Nephron progenitor cell (in vitro differentiated cells): Measurements from ENCODE around the gene ZNF485.
"Not testable (repeated sequence)": the region's sequence is repeated elsewhere in the genome, so short reads cannot be mapped to it uniquely, and the experiment has no call there.

Experiments used
- DNase-seq: peaks from one replicate; pipeline ENCODE4 v3.0.0; 2021
- H3K27ac Mint-ChIP-seq: 2 replicates; pipeline ENCODE4 v1.8.0; 2021; ENCODE audit warnings: mild to moderate bottlenecking, moderate library complexity, mixed read lengths
- H3K27me3 Mint-ChIP-seq: 2 replicates; pipeline ENCODE4 v1.8.0; 2021; ENCODE audit warnings: mild to moderate bottlenecking, low read depth, mixed read lengths; ENCODE audit not compliant: poor library complexity
- H3K36me3 Mint-ChIP-seq: 2 replicates; pipeline ENCODE4 v1.8.0; 2021; ENCODE audit warnings: low read depth, mixed read lengths
- H3K4me1 Mint-ChIP-seq: 2 replicates; pipeline ENCODE4 v1.8.0; 2021; ENCODE audit warnings: mixed read lengths
- H3K4me3 Mint-ChIP-seq: 2 replicates; pipeline ENCODE4 v1.8.0; 2021; ENCODE audit warnings: mild to moderate bottlenecking, moderate library complexity, mixed read lengths
- H3K9me3 Mint-ChIP-seq: 2 replicates; pipeline ENCODE4 v1.8.0; 2021; ENCODE audit warnings: mild to moderate bottlenecking, moderate library complexity, mixed read lengths
- TF ChIP-seq, protein P1 (sequence below): fragments of 200-600 bp; sonication (generic); IDR thresholded peaks from 2 replicates; pipeline ENCODE4 v1.5.0; 2021; ENCODE audit warnings: antibody characterized with exemption

The ZNF485 gene

DNA sequence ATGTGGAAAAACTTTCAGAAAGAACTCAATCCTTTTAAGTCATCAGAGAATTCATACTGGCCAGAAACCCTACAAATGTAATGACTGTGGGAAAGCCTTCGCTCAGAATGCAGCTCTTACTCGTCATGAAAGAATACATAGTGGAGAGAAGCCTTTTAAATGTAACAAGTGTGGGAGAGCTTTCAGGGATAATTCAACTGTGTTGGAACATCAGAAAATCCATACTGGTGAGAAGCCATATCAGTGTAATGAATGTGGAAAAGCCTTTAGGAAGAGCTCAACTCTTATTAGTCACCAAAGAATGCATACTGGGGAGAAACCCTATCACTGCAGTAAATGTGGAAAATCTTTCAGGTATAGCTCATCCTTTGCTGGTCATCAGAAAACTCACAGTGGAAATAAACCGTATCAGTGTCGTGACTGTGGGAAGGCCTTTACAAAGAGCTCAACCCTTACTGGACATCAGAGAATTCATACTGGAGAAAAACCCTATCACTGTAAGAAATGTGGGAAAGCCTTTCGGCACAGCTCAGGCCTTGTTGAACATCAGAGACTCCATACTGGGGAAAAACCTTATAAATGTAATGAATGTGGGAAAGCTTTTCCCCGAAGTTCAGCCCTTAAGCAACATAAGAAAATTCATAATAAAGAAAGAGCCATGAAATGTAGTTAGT lies 10.6 kb downstream of the ZNF485 start:
- H3K9me3 Mint-ChIP-seq, result peaks cover 90% of the 10 kb centered on the region
- TF ChIP-seq, protein P1, sequence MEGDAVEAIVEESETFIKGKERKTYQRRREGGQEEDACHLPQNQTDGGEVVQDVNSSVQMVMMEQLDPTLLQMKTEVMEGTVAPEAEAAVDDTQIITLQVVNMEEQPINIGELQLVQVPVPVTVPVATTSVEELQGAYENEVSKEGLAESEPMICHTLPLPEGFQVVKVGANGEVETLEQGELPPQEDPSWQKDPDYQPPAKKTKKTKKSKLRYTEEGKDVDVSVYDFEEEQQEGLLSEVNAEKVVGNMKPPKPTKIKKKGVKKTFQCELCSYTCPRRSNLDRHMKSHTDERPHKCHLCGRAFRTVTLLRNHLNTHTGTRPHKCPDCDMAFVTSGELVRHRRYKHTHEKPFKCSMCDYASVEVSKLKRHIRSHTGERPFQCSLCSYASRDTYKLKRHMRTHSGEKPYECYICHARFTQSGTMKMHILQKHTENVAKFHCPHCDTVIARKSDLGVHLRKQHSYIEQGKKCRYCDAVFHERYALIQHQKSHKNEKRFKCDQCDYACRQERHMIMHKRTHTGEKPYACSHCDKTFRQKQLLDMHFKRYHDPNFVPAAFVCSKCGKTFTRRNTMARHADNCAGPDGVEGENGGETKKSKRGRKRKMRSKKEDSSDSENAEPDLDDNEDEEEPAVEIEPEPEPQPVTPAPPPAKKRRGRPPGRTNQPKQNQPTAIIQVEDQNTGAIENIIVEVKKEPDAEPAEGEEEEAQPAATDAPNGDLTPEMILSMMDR, result no peak

DNA sequence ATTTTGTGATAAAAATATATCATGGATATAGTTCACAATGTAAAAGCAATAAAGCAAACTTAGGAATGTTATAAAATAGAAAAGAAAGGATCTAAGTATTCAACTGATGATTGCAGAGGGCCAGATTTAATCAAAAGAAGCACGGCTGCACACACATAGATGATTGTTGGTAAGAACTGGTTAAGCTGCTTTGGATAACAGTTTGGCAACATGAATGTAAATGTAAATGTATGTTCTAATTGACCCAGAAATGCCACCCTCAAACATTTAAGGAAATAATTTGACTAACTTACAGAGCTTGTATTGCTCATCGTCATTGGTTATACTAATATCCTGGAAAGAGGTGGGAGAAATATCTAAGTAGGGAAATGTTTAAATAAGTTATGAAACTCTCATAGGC lies 13.1 kb downstream of the ZNF485 start:
- Mint-ChIP-seq H3K4me1 (no peaks in the 10 kb centered on the region), H3K27ac (no peak overlapping the region), H3K36me3 (peaks cover 50% of the 10 kb centered on the region), H3K4me3 (no peak overlapping the region), H3K9me3 (peaks cover 74% of the 10 kb centered on the region), H3K27me3 (no peaks in the 10 kb centered on the region)
- DNase-seq, result no peak
- TF ChIP-seq, protein P1, result no peak

More for the DNA sequence above, 10.6 kb downstream of the ZNF485 start:
- DNase-seq, result no peak
- H3K4me3 Mint-ChIP-seq, result no peak overlapping the region
- H3K27ac Mint-ChIP-seq, result no peak overlapping the region
- H3K27me3 Mint-ChIP-seq, result no peaks in the 10 kb centered on the region
- H3K4me1 Mint-ChIP-seq, result no peaks in the 10 kb centered on the region
- peaks cover 75% of the 10 kb centered on the region for H3K36me3 Mint-ChIP-seq

DNA sequence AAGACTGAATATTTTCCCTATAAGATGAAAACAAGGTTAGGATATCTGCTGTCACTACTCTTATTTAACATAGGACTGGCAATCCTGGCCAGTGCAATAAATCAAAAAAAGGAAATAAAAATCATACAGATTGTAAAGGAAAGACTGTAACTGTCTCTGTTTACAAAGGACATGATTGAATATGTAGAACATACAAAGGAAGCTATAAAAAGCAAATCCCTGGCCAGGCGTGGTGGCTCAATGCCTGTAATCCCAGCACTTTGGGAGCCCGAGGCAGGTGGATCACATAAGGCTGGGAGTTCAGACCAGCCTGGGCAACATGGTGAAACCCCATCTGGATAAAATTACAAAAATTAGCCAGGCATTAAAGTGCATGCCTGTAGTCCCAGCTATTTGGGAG lies 15.8 kb downstream of the ZNF485 start:
- Mint-ChIP-seq H3K36me3 (peaks cover 23% of the 10 kb centered on the region), H3K27me3 (peaks cover 4% of the 10 kb centered on the region), H3K4me1 (no peaks in the 10 kb centered on the region)

DNA sequence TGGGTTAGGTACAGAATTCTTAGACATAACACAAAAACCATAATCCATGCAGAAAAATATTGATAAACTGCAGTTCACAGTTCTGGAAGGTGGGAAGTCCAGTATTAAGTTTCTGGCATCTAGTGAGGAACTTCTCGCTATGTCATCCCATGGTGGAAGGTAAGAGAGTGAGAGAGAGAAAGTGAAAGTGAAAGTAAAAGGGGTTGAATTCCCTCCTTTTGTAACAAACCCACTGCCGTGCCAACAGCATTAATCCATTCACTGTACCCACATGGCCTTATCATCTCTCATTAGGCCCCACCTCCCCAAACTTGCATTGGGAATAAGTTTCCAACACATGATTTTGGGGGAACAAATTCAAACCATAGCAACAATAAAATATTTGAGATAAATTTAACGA lies 17.1 kb downstream of the ZNF485 start:
- H3K4me3 Mint-ChIP-seq, result no peak overlapping the region
- peaks cover 11% of the 10 kb centered on the region for H3K27me3 Mint-ChIP-seq
- TF ChIP-seq, protein P1, result no peak
- H3K9me3 Mint-ChIP-seq, result peaks cover 48% of the 10 kb centered on the region
- peaks cover 12% of the 10 kb centered on the region for H3K36me3 Mint-ChIP-seq
- peaks cover under 1% of the 10 kb centered on the region for H3K4me1 Mint-ChIP-seq
- DNase-seq, result no peak
- no peak overlapping the region for H3K27ac Mint-ChIP-seq

More for the DNA sequence above, 15.8 kb downstream of the ZNF485 start:
- no peak overlapping the region for H3K27ac Mint-ChIP-seq
- H3K4me3 Mint-ChIP-seq, result no peak overlapping the region
- no peak for DNase-seq
- H3K9me3 Mint-ChIP-seq, result peaks cover 56% of the 10 kb centered on the region
- TF ChIP-seq, protein P1, result no peak

DNA sequence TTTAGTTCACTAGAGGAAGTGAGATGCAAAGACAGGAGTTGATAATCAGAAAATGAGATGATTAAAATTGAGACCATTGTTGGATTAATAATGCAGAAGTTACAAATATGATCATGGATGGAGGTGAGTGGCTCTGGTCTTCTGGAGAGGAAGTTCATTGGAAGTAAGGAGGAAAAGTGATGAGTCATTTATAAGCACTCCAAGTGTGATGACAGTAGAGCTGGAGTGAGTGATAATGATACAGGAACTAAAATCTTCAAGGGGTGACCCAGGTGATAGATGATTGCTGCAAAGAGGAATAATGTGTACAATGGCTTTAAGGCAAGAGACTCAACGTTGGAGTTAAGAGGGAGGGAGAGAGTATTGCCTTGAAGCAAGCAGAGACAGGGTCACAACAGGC lies 21.7 kb downstream of the ZNF485 start:
- DNase-seq, result no peak
- Mint-ChIP-seq H3K36me3 (no peaks in the 10 kb centered on the region), H3K4me1 (peaks cover 6% of the 10 kb centered on the region), H3K27me3 (peaks cover 11% of the 10 kb centered on the region), H3K27ac (no peak overlapping the region), H3K9me3 (peaks cover 36% of the 10 kb centered on the region), H3K4me3 (no peak overlapping the region)
- TF ChIP-seq, protein P1, result no peak

DNA sequence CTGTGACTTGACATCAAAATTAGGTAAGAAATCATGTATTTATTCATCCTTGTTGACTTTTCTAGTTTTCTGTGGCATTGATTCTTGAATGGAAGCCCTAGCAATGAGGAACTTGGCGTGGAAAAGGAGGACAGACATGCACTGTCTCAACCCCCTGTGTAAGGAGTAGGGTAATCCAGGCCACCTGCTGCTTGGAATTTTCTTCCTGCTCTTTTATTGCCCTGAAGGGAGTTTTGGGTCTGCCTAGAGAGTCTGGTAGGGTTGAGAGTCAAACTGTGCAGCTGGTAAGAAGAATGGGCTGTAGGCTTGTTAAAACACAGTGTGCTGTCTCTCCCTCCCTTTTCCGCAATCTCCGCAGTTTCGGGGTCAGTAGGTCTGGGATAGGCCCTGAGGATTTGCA lies 22.7 kb downstream of the ZNF485 start:
- Mint-ChIP-seq H3K4me1 (peaks cover 6% of the 10 kb centered on the region), H3K36me3 (no peaks in the 10 kb centered on the region), H3K4me3 (no peak overlapping the region), H3K27ac (no peak overlapping the region), H3K9me3 (peaks cover 38% of the 10 kb centered on the region), H3K27me3 (peaks cover 11% of the 10 kb centered on the region)
- no peak for DNase-seq
- TF ChIP-seq, protein P1, result no peak

DNA sequence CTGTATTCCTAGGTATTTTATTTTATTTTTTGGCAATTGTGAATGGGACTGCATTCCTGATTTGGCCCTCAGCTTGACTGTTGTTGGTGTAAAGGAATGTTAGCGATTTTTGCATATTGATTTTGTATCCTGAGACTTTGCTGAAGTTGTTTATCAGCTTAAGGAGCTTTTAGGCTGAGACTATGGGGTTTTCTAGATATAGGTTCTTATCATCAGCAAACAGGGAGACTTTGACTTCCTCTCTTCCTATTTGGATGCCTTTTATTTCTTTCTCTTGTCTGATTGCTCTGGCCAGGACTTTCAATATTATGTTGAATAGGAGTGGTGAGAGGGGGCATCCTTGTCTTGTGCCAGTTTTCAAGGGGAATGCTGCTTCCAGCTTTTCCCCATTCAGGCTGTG lies 29.6 kb downstream of the ZNF485 start:
- H3K36me3 Mint-ChIP-seq, H3K4me1 Mint-ChIP-seq, H3K4me3 Mint-ChIP-seq, H3K27ac Mint-ChIP-seq, H3K27me3 Mint-ChIP-seq, DNase-seq: not testable (repeated sequence)
- H3K9me3 Mint-ChIP-seq, result peaks cover 82% of the 10 kb centered on the region
